ENCODE results near the gene NR4A3.

Gene NR4A3

GRCh38 chr9:99905833-99906402 lies 84.2 kb downstream of the NR4A3 start:
- Histone ChIP-seq H3K27ac (ENCODE audit: low read length) (no peak overlapping the region), H3K4me2 (ENCODE audit: low read length) (peak overlapping the region; percentile 95), H3K9me3 (ENCODE audit: insufficient read depth, low read length) (no peaks in the 10 kb centered on the region), H3K4me1 (ENCODE audit: low read length) (peaks cover 12% of the 10 kb centered on the region), H3K36me3 (replicated peaks; ENCODE audit: low read depth, low read length) (no peaks in the 10 kb centered on the region), H3K27me3 (ENCODE audit: low read depth, low read length) (no peaks in the 10 kb centered on the region), H3K9ac (ENCODE audit: low read length) (peak overlapping the region; percentile 47), H4K20me1 (ENCODE audit: insufficient read depth, low read length) (no peaks in the 10 kb centered on the region), H3K79me2 (ENCODE audit: low read length) (peaks cover 18% of the 10 kb centered on the region), H2AFZ (ENCODE audit: low read depth, low read length) (peak overlapping the region; percentile 99), H3K4me3 (ENCODE audit: low read length) (peak overlapping the region; percentile 90)
- TF ChIP-seq CTCF (IDR thresholded peaks at IDR 0.05; ENCODE audit: low read depth, low read length) (no peak), EZH2phosphoT487 (IDR thresholded peaks at IDR 0.05; ENCODE audit: low read depth) (no peak)

- H3K9me3 ChIP-seq (ENCODE audit: insufficient read depth, low read length), result no peaks in the 10 kb centered on the region
- H2AFZ ChIP-seq (ENCODE audit: low read depth, low read length), result peak within 1 kb of the TSS; percentile 99
- no peaks in the 10 kb centered on the region for H3K36me3 ChIP-seq (replicated peaks; ENCODE audit: low read depth, low read length)
- H3K27ac ChIP-seq (ENCODE audit: low read length), result peak within 1 kb of the TSS; percentile 52
- no peak for TF ChIP-seq CTCF (IDR thresholded peaks at IDR 0.05; ENCODE audit: low read depth, low read length)
- no peak for TF ChIP-seq EZH2phosphoT487 (IDR thresholded peaks at IDR 0.05; ENCODE audit: low read depth)
- peaks cover 18% of the 10 kb centered on the region for H3K79me2 ChIP-seq (ENCODE audit: low read length)
- peak within 1 kb of the TSS; percentile 95 for H3K4me2 ChIP-seq (ENCODE audit: low read length)
- peaks cover 12% of the 10 kb centered on the region for H3K4me1 ChIP-seq (ENCODE audit: low read length)
- H3K9ac ChIP-seq (ENCODE audit: low read length), result peak within 1 kb of the TSS; percentile 83
- H3K27me3 ChIP-seq (ENCODE audit: low read depth, low read length), result no peaks in the 10 kb centered on the region
- no peaks in the 10 kb centered on the region for H4K20me1 ChIP-seq (ENCODE audit: insufficient read depth, low read length)
- peak within 1 kb of the TSS; percentile 90 for H3K4me3 ChIP-seq (ENCODE audit: low read length)
These were observed 84.9 kb downstream of the NR4A3 start, which contains the start of gene STX17 for GRCh38 chr9:99906403-99907207. Gene STX17, plus strand, starts transcription at chr9:99906654. Its CDS starts 8,586 bp downstream, at chr9:99915240.

- TF ChIP-seq CTCF (IDR thresholded peaks at IDR 0.05; ENCODE audit: low read depth, low read length) (no peak), EZH2phosphoT487 (IDR thresholded peaks at IDR 0.05; ENCODE audit: low read depth) (no peak)
- Histone ChIP-seq H3K4me1 (ENCODE audit: low read length) (peaks cover 12% of the 10 kb centered on the region), H3K79me2 (ENCODE audit: low read length) (peaks cover 18% of the 10 kb centered on the region), H3K4me3 (ENCODE audit: low read length) (peak overlapping the region; percentile 90), H3K9me3 (ENCODE audit: insufficient read depth, low read length) (no peaks in the 10 kb centered on the region), H3K9ac (ENCODE audit: low read length) (peak overlapping the region; percentile 83), H2AFZ (ENCODE audit: low read depth, low read length) (peak overlapping the region; percentile 75), H3K36me3 (replicated peaks; ENCODE audit: low read depth, low read length) (no peaks in the 10 kb centered on the region), H3K4me2 (ENCODE audit: low read length) (peak overlapping the region; percentile 86), H3K27ac (ENCODE audit: low read length) (peak overlapping the region; percentile 52), H3K27me3 (ENCODE audit: low read depth, low read length) (no peaks in the 10 kb centered on the region), H4K20me1 (ENCODE audit: insufficient read depth, low read length) (no peaks in the 10 kb centered on the region)
These were observed 85.5 kb downstream of the NR4A3 start for GRCh38 chr9:99907208-99907532.

GRCh38 chr9:99911600-99911999 lies 89.9 kb downstream of the NR4A3 start:
- peaks cover 18% of the 10 kb centered on the region for H3K79me2 ChIP-seq (ENCODE audit: low read length)
- TF ChIP-seq EZH2phosphoT487 (IDR thresholded peaks at IDR 0.05; ENCODE audit: low read depth) (no peak), CTCF (IDR thresholded peaks at IDR 0.05; ENCODE audit: low read depth, low read length) (no peak)
- H3K4me1 ChIP-seq (ENCODE audit: low read length), result peaks cover 5% of the 10 kb centered on the region; the same call in 1 of the 2 replicates
- H3K9me3 ChIP-seq (ENCODE audit: insufficient read depth, low read length), result no peaks in the 10 kb centered on the region
- no peaks in the 10 kb centered on the region for H3K27me3 ChIP-seq (ENCODE audit: low read depth, low read length)
- H3K9ac ChIP-seq (ENCODE audit: low read length), result no peak overlapping the region
- H3K4me2 ChIP-seq (ENCODE audit: low read length), result no peak overlapping the region
- H3K36me3 ChIP-seq (replicated peaks; ENCODE audit: low read depth, low read length), result peaks cover 9% of the 10 kb centered on the region
- no peak overlapping the region for H3K27ac ChIP-seq (ENCODE audit: low read length)
- H2AFZ ChIP-seq (ENCODE audit: low read depth, low read length), result no peak overlapping the region
- no peak overlapping the region for H3K4me3 ChIP-seq (ENCODE audit: low read length)
- H4K20me1 ChIP-seq (ENCODE audit: insufficient read depth, low read length), result no peaks in the 10 kb centered on the region

All from OCI-LY3 (cell line).